Sciatic nerve (tissue), 2 donors: ENCODE measurements around the gene ATP7B. TPM values are rescaled to one million over a fixed set of nuclear protein-coding genes. Genes with fewer than 3 reads are reported as not detected.
A peak's percentile ranks its signal among the peaks of the same experiment; 100 is the strongest.
"Not testable (repeated sequence)": the region's sequence is repeated elsewhere in the genome, so short reads cannot be mapped to it uniquely, and the experiment has no call there.

Experiments used
- ATAC-seq: fragments of 200-7000 bp; cut with Tn5 transposase; one replicate; pipeline ENCODE4 v1.9.1; 2020; ENCODE audit warnings: mild to moderate bottlenecking, moderate library complexity
- DNase-seq: peaks from one replicate; pipeline ENCODE4 v3.0.0-alpha.2; 2020; ENCODE audit warnings: low spot score
- intact Hi-C: fragments of 100-400 bp; cut with DNase I; formaldehyde crosslinking; loops from one replicate; pipeline ENCODE4 v1.14.2; 2022
- total RNA-seq: library from RNA; stranded (reverse); fragmentation: NEBNext Ultra II Directional; extraction: Animal tissue kit (Norgen Biotek cat#: 25700); gene quantifications from one replicate; pipeline ENCODE4 v1.2.1, GENCODE V29; 2021
- donor health status: DM: no; HTN: no; CAD: no.
- donor health status: DM: no; HTN: no; CAD: no.

The ATP7B gene
- total RNA-seq = 11.5 TPM

GRCh38 chr13:52010890-52011631 is at the start of gene ATP7B:
TSS of gene ATP7B (minus strand) at chr13:52011450. CDS start at chr13:52011337, 113 bp downstream.
- intact Hi-C loops = loop anchor here (10.0 kb wide), 1 partner anchor 114 kb away; the partner anchor contains the start of gene NEK5
- ATAC-seq (peak; percentile 5), DNase-seq (peak; percentile 63)

DNA sequence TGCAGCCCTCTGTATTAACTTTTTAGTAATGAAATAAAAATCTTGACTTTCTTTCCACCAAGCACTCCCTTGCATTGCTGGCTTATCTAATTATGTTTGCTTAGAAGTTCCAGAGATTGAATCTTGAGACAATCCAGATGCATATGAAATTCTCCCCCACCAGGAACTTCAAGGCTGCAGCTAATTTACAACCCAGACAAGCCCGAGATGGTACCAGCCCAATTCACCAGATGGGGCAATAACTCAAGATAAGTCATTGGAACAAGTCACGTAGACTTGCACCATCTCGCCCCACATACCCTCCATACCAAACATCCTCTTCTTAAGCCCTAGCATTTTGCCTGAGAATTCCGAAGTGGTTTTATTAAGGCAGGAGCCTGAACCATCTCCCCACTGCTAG is 42.2 kb upstream of the ATP7B start:
- ATAC-seq (no peak), DNase-seq (no peak)
- intact Hi-C loops = no loop called here

- DNase-seq (no peak), ATAC-seq (no peak)
- intact Hi-C loops = no loop called here
Measured at GRCh38 chr13:52051400-52051799, 40.1 kb upstream of the ATP7B start.

GRCh38 chr13:52048516-52048915 is 37.3 kb upstream of the ATP7B start:
- ATAC-seq (no peak), DNase-seq (no peak)
- intact Hi-C loops = no loop called here

DNA sequence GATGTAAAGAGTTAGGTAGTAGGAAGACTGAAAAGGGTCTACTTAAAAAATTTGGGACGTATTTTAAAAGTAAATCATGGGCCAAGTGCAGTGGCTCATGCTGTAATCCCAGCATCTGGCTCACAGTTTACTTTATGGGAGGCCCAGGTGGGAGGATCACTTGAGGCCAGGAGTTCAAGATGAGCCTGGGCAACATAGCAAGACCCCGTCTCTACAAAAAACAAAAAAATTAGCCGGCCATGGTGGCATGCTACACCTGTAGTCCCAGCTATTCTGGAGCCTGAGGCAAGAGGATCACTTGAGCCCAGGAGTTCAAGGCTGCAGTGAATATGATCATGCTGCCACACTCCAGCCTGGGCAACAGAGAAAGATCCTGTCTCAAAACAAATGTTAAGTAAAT is 36.2 kb upstream of the ATP7B start:
- DNase-seq (no peak), ATAC-seq (no peak)
- intact Hi-C loops = no loop called here

GRCh38 chr13:52043675-52044074 is 32.4 kb upstream of the ATP7B start:
- no peak for ATAC-seq
- intact Hi-C loops = no loop called here
- DNase-seq = no peak

DNA sequence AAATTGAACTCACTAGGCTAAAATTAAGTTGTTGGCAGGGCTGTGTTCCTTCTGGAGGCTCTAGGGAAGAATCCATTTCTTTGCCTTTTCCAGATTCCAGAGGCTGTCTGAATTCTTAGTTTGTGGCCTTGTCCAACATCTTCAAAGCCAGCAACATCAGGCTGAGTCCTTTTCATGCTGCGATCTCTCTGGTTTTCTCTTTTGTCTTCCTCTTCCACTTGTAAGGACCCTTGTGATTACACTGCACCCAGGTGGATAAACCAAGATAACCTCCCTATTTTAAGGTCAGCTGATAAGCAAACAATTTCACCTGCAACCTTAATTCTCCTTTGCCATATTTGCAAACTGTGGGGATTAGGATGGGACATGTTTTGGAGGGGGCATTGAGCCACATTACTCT is 24.8 kb upstream of the ATP7B start:
- DNase-seq (no peak), ATAC-seq (no peak)
- intact Hi-C loops = no loop called here

DNA sequence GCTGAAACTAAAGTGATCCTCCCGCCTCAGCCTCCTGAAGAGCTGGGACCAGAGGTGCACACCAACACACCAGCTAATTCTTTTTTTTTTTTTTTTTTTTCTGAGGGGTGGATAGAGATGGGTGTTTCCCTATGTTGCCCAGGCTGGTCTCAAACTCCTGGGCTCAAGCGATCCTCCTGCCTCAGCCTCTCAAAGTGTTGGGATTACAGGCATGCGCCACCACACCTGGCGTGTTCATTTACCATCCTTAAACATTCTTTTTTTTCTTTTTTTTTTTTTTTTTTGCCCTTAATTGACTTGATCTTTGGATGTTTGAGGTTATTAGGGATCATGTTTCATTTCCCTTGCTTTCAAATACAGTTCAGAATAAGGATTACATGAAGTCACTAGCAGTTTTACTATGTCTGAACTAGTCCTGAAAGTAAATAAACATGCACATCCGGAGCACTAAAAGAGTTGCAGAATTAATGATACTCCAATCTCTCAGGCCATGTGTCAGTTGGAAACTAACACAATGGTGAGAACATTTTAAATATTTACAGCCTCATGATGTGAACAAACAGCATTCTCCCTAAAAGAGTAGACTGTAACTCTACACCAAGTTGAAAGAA is 23.5 kb upstream of the ATP7B start:
- DNase-seq = no peak
- intact Hi-C loops = no loop called here
- ATAC-seq = no peak

DNA sequence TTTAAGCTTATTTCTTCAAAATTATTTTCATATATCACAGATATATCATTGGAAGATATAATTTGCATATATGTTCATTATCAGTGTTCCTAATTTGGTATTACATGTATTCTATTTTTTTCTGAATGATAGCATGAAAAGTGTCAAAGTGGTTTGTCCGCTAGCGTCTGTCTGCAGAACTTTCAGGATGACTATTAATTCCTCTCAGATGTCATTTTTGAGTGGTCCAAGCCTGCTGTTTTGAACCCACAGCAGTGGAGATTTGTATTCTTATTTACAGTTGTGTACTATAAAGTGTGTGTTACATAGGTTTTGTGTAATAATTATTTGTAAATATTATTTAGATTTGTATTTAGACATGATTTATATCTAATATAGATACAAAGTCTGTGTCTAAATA is 21.8 kb upstream of the ATP7B start:
- DNase-seq = no peak
- intact Hi-C loops = no loop called here
- ATAC-seq = no peak

GRCh38 chr13:52030401-52030800 is 19.2 kb upstream of the ATP7B start:
- ATAC-seq, intact Hi-C loops, DNase-seq: not testable (repeated sequence)

DNA sequence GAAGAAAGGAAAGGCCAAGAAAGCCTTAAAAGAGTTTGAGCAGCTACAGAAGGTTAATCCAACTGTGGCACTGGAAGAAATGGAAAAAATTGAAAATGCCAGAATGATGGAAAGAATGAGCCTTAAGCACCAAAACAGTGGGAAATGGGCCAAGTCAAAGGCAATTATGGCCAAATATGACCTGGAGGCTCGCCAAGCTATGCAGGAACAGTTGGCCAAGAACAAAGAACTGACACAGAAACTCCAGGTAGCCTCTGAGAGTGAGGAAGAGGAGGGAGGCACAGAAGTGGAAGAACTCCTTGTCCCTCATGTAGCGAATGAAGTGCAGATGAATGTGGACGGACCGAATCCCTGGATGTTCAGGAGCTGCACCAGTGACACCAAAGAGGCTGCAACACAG is 18.3 kb upstream of the ATP7B start:
- ATAC-seq = no peak

DNA sequence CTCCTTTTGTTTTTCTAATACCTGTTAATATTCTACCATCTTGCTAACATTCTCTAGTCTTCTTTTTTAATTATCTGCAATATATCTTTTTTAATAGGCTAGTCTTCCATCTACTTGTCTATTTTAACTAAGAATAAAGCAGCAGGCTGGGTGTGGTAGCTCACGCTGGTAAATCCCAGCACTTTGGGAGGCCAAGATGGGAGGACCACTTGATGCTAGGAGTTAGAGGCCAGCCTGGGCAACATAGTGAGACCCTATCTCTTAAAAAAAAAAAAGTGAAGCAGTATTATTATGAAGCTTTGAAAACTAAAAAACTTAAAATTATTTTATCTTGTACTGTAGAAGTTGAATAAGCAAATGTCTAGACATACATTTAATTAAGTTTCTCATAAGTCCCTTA is 16.6 kb upstream of the ATP7B start:
- intact Hi-C loops = no loop called here
- ATAC-seq (no peak), DNase-seq (no peak)

More for the DNA sequence above, 18.3 kb upstream of the ATP7B start:
- intact Hi-C loops = no loop called here
- no peak for DNase-seq

- ATAC-seq = no peak
Measured at GRCh38 chr13:52026246-52026626, 15.0 kb upstream of the ATP7B start.

DNA sequence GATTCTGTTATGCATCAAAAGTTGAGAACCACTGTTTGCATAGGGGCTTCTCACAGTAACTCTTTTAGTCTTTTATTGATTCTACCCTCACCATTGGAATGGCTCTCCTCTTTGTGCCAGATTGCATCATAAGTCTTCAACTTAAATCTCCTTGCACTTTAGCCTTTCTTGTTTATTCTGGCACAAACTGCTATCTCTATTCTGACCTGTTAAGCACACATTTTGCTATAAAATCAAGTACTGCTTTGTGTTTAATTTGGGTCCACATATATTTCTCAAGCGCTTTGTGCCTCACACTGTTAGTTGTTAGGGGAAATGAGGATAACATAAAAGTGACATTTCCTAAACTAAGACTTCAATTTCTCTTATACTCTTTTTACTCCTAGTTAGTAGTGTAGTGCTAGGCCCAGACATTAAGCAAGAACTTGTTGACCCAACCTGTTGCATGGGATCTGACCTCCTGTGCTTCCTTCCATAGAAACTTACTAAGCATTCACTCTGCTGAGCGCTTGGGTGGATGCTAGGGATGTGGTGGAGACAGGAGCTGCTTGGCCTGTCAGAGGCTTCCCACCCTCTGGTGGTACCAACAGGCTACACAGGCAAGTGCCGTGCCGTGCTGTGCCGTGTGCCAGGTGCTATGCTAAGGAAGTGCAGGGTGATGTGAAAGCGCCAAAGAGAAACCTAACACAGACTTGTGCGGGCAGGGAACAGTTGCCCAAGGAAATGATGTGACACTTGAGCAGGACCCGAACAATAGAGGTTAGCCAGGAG is 14.4 kb upstream of the ATP7B start:
- ATAC-seq (no peak), DNase-seq (no peak)
- intact Hi-C loops = no loop called here

More at GRCh38 chr13:52026246-52026626, 15.0 kb upstream of the ATP7B start:
- intact Hi-C loops = no loop called here
- no peak for DNase-seq

GRCh38 chr13:52024481-52024880 is 13.2 kb upstream of the ATP7B start, which contains the start of gene UTP14C:
TSS of gene UTP14C (plus strand) at chr13:52024691. CDS start at chr13:52028805, 4,114 bp downstream.
- DNase-seq = no peak
- intact Hi-C loops = no loop called here
- ATAC-seq = no peak

GRCh38 chr13:52022356-52022755 is 11.1 kb upstream of the ATP7B start:
- ATAC-seq (no peak), DNase-seq (no peak)
- intact Hi-C loops = no loop called here

DNA sequence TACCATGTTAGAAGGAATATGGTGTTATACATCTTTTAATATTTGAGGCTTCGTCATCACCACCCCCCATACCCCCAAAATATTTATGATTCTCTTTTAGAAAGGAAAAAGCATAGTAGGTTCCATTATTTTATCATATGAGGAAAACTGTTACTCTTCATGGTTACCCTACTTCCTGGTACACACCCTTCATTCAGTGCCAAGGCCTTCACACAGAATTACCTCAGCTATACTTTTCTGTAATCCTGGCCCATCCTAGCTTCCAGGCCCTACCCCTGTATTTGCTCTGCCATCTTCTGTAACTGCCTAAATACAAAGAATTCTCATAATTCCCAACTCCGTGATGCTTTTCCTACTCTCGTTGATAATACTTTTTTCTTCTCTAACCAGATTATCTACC is 8.9 kb upstream of the ATP7B start:
- no peak for DNase-seq
- intact Hi-C loops = no loop called here
- no peak for ATAC-seq

DNA sequence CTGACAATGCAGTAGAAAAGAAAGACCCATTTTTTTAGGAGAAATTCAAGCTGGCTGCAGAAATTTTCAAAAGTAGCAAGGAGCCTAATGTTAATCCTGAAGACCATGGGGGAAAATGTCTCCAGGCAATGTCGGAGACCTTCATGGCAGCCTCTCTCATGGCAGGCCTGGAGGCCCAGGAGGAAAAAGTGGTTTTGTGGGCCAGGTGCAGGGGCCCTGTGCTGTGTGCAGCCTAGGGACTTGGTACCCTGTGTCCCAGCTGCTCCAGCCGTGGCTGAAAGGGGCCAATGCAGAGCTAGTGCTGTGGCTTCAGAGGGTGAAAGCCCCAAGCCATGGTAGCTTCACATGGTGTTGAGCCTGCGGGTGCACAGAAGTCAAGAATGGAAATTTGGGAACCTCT is 5.0 kb upstream of the ATP7B start:
- ATAC-seq (no peak), DNase-seq (no peak)
- intact Hi-C loops = loop anchor here (10.0 kb wide), 1 partner anchor 109 kb away; the partner anchor contains the start of gene NEK5

DNA sequence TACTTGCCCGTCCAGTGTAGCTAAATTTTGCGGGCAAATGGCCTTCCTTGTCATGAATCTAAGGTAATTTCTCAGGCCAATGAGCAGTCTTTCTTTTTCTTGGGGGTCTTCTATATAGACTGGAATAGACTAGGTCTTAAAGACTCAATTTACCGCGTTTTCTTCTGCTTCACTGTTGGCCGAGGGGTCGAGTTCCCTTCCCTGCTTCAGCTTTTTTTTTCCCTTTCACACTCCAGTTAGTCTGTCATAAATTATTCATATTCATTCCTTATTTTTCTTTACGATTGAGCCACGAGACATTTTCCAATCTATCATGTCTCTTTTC is 1.2 kb upstream of the ATP7B start:
- no peak for ATAC-seq
- intact Hi-C loops = loop anchor here (10.0 kb wide), 1 partner anchor 112 kb away; the partner anchor contains the start of gene NEK5

More for the DNA sequence above, 1.2 kb upstream of the ATP7B start:
- no peak for DNase-seq
